ENCODE data around the gene NASP. TPM values are rescaled to one million over a fixed set of nuclear protein-coding genes. Genes with fewer than 3 reads are reported as not detected.

Gene NASP
- total and polyA plus RNA-seq, 2 donors (not counting 3 experiments of a cell fraction or from before 2014, with no cell fraction given), result 101 to 149 TPM

DNA sequence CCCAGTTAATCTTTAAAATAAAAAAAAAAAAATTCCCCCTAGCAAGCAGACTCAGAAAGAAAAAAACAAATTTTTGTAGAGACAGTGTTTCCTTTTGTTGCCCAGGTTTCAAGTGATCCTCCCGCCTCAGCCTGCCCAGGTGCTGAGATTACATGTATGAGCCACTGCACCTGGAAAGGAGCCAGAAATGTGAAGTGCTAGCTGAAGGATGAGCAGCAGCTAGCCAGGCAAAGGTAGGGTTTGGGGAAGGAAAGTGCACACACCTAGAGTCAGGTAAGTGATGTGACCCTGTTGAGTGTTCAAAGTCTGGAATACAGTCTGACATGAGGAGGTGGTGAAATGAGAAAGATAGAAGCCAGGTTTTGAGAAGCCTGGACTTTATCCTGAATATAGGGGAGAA lies 31.5 kb upstream of the NASP start:
- Histone ChIP-seq H3K4me1 (ENCODE audit: control insufficient read depth, extremely low read depth, insufficient read depth, low read length) (peaks cover 13% of the 10 kb centered on the region), H3K79me2 (ENCODE audit: control insufficient read depth, insufficient read depth, low read length) (peaks cover 27% of the 10 kb centered on the region), H3K4me2 (ENCODE audit: insufficient read depth, low read length) (peak overlapping the region; percentile 95), H3K36me3 (ENCODE audit: control insufficient read depth in 2 of 2, extremely low read depth in 1 of 2, insufficient read depth in 2 of 2, low read length in 2 of 2) (peaks cover 0 to 4% of the 10 kb centered on the region in 2 experiments), H3K9me3 (replicated peaks; ENCODE audit: control insufficient read depth, insufficient read depth, low read length) (no peaks in the 10 kb centered on the region), H3K4me3 (replicated peaks in 1 of 3; ENCODE audit: insufficient read depth in 1 of 3, low read depth in 1 of 3, low read length in 3 of 3) (no peak overlapping the region), H3K27ac (ENCODE audit: insufficient read depth, low read depth, low read length) (no peak overlapping the region), H3K9ac (replicated peaks; ENCODE audit: extremely low read depth, insufficient read depth, low read length) (no peak overlapping the region), H4K20me1 (replicated peaks; ENCODE audit: control insufficient read depth, extremely low read depth, insufficient read depth, low read length) (no peaks in the 10 kb centered on the region), H3K27me3 (ENCODE audit: control insufficient read depth in 2 of 2, insufficient read depth in 2 of 2, low read length in 2 of 2) (no peaks in the 10 kb centered on the region), H2AFZ (ENCODE audit: low read depth, low read length) (no peak overlapping the region), H3K9me1 (replicated peaks; ENCODE audit: control insufficient read depth, extremely low read depth, insufficient read depth, low read length) (no peaks in the 10 kb centered on the region)
- ChIA-PET POLR2A (interaction anchor here (4.9 kb wide), 1 partner anchor 31 kb away, joined by 52 read pairs; the partner anchor contains the start of gene PRDX1), CTCF (no interaction called here)
- intact Hi-C loops (cut with micrococcal nuclease) (no loop called here), dilution Hi-C loops (cut with MboI; ENCODE audit: extremely low pct_ligation_motif_present, low sequenced_read_pairs) (no loop called here)
- FAIRE-seq (no peak), DNase-seq (ENCODE audit: low read depth, low spot score) (no peak)
- no TSS peak for BruUV-seq (replicated peaks)
- TF ChIP-seq FOS (IDR thresholded peaks at IDR 0.05; ENCODE audit: borderline replicate concordance, insufficient read depth, low read length), result no peak
- no peak for TF ChIP-seq POLR2AphosphoS5 (IDR thresholded peaks at IDR 0.05; ENCODE audit: insufficient read depth, low read depth, low read length)
- no peak for TF ChIP-seq CTCF (IDR thresholded peaks at IDR 0.05; ENCODE audit: extremely low read depth in 1 of 2, insufficient read depth in 1 of 2, low read depth in 1 of 2, low read length in 2 of 2)
- TF ChIP-seq EZH2 (IDR thresholded peaks at IDR 0.05; ENCODE audit: borderline replicate concordance, low read depth, low read length, severe bottlenecking), result no peak
- no peak for TF ChIP-seq GATA2 (IDR thresholded peaks at IDR 0.05; ENCODE audit: insufficient read depth, insufficient read length, low read depth, low read length)
- TF ChIP-seq MYC (IDR thresholded peaks at IDR 0.05; ENCODE audit: low read depth, low read length), result no peak
- TF ChIP-seq JUN (IDR thresholded peaks at IDR 0.05; ENCODE audit: borderline replicate concordance, insufficient read depth, insufficient read length, low read depth), result no peak
- TF ChIP-seq POLR2A (IDR thresholded peaks at IDR 0.05; ENCODE audit: low read depth, low read length), result no peak
- TF ChIP-seq, protein P1, sequence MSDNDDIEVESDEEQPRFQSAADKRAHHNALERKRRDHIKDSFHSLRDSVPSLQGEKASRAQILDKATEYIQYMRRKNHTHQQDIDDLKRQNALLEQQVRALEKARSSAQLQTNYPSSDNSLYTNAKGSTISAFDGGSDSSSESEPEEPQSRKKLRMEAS (IDR thresholded peaks at IDR 0.05; ENCODE audit: insufficient read depth, insufficient read length), result no peak

All from endothelial cell of umbilical vein (primary cell).